Stimulated activated CD8-positive, alpha-beta memory T cell treated with anti-CD3 and anti-CD28 coated beads, Interleukin-15, amount 100 ng/mL, for 24 hours (primary cell): ENCODE data around the gene LPA.

Experiments used
- DNase-seq: peaks from one replicate; pipeline ENCODE4 v3.0.0-alpha.2; 2020; ENCODE audit warnings: low read depth

The LPA gene

GRCh38 chr6:160520043-160520904, 143.8 kb downstream of the LPA start:
- DNase-seq: peak; percentile 74

GRCh38 chr6:160519603-160520042, 144.5 kb downstream of the LPA start:
- no peak for DNase-seq

DNA sequence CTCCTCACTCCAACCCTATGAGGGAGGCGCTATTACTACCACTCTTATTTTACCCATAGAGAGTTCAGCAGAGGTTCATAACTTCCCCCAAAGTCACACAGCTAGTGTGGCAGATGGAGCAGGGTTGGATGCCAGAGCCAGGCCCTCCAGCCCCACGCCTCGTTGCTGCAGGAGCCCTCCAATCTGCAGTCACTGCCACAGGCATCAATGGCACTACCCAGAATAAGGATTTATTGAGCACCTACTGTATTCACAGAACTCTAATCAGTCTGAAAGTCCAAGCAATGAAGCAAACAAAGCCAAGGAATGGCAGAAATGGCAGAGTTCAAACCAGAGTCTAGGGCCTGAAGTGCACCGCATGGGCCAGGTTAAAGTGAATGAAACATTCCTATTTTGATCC, 144.9 kb downstream of the LPA start:
- no peak for DNase-seq

DNA sequence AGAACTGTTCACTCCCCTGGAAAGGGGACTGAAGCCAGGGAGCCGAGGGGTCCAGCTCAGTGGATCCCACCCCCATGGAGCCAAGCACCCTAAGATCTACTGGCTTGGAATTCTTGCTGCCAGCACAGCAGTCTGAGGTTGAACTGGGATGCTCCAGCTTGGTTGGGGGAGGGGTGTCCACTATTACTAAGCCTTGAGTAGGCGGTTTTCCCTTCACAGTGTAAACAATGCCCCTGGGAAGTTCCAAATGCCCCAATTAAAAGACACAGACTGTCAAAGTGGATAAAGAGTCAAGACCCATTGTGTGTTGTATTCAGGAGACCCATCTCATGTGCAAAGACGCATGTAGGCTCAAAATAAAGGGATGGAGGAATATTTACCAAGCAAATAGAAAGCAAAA, 150.2 kb downstream of the LPA start:
- no peak for DNase-seq

DNA sequence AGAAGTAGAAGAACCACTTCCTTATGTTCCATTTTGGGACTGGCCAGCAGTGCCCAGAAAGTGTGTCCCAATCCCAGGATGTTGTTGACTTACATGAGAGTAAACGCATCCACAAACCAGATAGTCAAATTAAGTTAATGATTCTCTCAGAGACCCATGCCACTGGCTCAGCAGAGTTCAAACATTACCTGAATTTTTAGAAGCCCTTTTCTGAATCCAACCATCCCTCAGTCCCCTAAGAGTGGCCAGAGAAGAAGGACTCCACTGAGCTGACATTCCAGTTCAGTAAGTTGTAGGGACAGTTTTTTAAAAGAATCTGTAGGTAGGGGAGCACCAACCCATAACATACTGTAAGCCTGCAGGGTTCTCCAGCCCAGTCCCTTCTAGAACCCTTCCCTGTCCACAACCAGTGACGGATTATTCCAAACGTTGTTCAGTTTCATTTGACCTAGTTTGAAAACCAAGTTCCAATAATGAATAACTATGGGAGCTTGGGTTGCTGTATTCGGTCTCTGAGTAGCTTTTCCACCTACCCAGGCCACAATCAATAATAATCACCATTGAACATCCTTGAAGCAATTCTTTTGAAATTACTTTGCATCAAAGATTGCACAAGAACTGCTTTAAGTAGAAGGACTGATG, 153.0 kb downstream of the LPA start:
- no peak for DNase-seq

DNA sequence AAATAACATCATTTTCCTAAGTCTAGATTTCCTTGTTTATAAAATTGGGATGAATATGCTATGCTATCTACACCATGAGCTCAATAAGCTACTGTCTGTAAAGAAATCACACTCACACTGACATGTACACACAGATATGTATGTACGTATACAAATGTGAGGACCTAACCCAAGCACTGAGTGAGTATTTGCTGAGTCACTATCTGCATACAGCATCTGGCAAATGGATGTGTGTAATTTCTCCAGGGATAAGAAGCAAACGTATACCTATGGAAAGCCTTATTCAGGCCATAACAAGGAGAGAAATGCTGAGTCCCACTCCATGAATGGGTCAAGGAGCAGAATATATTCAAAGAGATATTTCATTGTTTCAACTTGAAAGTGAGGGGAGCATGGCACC, 153.9 kb downstream of the LPA start:
- no peak for DNase-seq

GRCh38 chr6:160509610-160510009, 154.5 kb downstream of the LPA start:
- no peak for DNase-seq

DNA sequence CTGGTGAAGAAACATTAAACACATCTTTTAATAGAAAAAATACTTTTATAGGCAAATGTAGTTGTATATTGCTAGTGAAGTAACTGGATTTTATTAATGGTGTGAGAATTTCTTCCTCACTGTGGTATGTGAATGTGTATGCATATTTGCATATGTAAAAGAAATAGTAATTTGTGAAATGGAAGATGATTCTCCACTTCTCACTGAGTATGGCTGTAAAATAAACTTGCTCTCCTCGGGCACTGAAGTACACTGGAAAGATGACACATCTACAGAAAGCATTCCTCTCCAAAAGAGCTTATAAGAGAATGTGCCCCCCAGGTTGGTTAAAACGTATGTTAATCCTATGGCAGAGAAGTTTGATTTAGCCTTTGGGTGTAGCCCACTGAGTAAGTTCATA, 155.5 kb downstream of the LPA start:
- no peak for DNase-seq

DNA sequence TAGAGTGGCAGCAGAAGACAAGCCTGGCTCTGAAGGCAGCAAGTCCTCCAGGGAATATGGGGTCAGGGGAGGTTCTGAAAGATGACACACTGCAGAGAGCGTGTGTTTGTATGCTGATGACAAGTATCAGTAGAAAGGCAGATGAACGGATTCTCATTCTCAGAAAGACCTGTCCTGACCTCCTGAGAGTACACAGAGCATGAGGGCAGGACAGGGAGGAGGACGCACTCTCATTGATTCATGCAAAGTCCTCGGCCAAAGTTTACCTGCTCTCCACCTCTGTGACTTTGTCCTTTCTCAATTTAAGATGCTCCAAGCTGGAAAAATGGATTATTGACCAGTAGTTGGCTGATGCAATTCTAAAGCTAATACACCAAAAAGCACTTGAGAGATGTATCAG, 156.7 kb downstream of the LPA start:
- no peak for DNase-seq

GRCh38 chr6:160505970-160506369, 158.1 kb downstream of the LPA start:
- DNase-seq: no peak

DNA sequence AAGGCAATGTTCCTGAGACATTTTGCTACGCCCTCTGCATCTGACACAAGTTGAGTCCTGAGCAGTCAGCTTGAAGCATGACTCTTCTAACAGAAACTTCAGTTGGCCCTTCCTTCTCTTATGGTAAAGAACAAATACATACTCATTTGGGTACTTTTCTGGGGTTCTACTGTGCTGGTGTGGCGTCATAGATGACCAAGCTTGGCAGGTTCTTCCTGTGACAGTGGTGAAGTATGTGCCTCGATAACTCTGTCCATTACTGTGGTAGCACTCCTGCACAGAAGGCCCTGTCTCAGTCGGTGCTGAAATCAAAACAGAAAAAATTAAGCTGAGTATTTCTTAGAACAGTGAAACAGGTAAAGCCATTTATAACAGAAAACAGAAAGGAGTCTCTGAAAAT, 163.4 kb downstream of the LPA start:
- no peak for DNase-seq

DNA sequence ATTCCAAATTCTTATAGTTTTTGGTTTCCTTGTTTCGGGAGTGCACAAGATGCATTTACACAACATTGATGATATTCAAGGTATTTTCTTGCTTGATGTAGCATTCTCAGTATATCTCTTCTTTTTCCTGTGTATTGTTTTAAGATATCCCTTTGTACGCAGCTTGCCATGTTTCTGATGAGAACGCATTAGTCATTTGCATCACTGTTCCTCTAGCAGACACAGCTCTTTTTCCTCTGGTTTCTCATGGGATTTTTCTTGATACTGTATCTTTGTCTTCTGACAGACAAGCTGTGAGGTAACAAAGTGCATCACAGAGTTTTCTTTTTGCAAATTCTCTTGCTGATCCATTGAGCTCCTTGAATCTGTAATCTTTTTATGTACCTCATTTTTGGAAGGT, 169.5 kb downstream of the LPA start:
- DNase-seq: no peak

- DNase-seq: no peak
Measured at GRCh38 chr6:160489091-160489490, 175.0 kb downstream of the LPA start.

GRCh38 chr6:160487116-160487515, 177.0 kb downstream of the LPA start:
- no peak for DNase-seq
